Measurements from ENCODE around the gene MCRIP1.

MCRIP1 gene

DNA sequence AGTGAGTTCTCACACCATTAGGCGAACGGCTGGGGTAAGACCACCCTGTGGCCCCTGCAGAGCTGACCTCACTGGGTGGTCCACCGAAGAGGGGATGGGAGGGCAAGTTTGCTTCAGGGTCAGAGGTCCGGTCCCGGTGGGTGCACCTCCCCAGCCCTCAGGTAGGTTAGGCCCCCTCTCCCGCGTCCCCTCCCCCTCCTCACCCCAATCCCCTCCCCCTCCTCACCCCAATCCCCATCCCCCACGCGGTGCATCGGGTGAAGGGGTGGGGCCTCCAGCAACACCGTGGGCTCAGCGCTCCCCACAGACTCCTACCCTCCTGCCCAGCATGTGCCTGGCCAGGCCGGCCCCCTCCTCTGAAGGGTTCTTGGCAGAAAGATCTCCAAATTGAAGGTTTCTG lies 13.4 kb downstream of the MCRIP1 start:
- DNase-seq (ENCODE audit: low spot score) = no peak

DNA sequence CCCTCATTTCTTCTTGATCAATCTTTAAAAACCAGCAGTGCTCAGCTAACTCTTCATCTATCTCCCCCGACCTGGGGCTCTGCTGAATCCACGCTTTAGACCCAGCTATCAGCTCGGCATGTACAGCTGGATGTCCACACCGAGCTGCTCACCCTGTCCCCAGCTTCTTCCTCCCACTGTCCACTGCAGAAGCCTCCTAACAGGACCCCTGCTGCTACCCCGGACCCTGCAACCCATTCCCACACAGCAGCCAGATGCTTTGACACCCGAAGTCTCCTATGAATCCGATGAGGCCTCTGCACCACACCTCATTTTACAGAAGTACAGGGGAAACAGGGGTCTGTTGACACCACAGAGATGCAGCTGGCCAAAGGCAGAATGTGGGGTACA lies 15.3 kb downstream of the MCRIP1 start:
- DNase-seq (ENCODE audit: low spot score) = no peak

GRCh38 chr17:81815646-81815986 lies 17.5 kb downstream of the MCRIP1 start:
- no peak for DNase-seq (ENCODE audit: low spot score)

GRCh38 chr17:81814748-81815645 lies 18.1 kb downstream of the MCRIP1 start:
- no peak for DNase-seq (ENCODE audit: low spot score)

DNA sequence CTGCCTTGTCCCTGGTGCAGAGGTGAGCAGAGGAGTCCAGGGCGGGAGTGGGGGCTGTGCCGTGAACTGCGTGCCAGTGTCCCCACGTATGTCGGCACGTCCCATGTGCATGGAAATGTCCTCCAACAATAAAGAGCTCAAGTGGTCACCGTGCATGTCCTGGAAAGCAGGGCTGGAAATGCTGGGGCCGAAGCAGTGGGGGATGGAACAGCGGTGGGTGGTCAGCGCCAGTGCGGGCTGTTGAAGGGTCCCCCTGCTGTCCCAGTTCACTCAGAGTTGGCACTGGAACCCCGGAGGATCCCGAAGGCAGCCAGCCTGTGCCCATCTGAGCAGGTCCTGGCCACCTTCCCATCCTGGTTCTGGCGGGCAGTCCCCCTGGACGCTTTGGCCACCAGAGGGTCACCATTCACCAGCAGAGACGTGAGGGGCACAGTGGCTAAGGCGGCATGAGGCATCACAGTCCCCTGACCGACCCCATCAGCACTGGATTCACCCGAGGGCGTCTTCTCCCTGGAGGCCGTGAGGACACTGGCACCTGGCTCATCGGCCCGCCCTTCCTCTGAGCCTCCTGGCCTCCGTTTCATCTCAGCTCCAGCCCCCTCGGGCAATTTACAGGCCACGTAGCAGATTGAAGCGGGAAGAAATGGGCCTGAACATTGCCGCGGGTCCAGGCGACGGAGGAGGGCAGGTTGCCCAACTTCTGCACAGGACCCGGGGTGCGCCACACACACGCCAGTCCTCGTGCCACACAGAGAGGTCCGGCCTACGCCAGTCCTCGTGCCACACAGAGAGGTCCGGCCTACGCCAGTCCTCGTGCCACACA lies 19.0 kb downstream of the MCRIP1 start:
- no peak for DNase-seq (ENCODE audit: low spot score)

DNA sequence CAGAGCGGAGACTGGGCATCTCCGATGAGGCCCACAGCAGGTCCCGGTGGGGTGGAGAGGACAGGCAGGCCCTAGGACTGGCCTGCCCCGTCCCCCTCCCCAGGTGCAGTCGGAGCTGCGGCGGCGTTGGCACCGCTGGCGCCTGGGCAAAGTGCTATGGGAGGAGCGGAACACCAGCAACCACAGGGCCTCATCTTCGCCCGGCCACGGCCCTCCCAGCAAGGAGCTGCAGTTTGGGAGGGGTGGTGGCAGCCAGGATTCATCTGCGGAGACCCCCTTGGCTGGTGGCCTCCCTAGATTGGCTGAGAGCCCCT lies 19.8 kb downstream of the MCRIP1 start:
- no peak for DNase-seq (ENCODE audit: low spot score)

DNA sequence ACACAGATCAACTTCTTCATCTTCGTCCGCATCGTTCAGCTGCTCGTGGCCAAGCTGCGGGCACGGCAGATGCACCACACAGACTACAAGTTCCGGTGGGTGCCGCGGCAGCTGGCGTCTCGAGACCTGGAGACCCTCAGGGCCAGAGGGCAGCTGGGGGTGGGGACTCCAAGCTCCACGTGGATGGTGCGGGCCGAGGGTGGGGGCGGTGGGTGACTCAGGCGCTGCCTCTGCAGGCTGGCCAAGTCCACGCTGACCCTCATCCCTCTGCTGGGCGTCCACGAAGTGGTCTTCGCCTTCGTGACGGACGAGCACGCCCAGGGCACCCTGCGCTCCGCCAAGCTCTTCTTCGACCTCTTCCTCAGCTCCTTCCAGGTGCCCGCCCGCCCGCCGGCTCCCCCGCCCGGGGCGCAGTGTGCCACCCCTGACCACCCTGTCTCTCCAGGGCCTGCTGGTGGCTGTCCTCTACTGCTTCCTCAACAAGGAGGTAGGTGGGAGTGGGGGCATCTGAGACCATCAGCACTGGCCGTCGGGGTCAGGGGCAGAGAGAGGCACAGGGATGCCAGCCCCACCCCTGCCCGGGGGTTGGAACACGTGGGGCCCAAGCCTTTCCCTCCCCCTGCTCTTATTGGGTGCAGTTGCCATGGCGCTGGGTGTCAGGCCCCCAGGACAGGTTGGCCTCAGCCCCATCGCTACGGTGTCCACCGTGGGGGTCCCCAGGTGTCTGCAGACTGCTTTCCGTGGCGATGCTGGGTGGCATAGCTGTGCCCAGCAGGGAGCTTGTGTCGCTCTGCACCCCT lies 20.3 kb downstream of the MCRIP1 start:
- no peak for DNase-seq (ENCODE audit: low spot score)

- DNase-seq (ENCODE audit: low spot score) = no peak
Measured at GRCh38 chr17:81811705-81812570, 21.2 kb downstream of the MCRIP1 start.

DNA sequence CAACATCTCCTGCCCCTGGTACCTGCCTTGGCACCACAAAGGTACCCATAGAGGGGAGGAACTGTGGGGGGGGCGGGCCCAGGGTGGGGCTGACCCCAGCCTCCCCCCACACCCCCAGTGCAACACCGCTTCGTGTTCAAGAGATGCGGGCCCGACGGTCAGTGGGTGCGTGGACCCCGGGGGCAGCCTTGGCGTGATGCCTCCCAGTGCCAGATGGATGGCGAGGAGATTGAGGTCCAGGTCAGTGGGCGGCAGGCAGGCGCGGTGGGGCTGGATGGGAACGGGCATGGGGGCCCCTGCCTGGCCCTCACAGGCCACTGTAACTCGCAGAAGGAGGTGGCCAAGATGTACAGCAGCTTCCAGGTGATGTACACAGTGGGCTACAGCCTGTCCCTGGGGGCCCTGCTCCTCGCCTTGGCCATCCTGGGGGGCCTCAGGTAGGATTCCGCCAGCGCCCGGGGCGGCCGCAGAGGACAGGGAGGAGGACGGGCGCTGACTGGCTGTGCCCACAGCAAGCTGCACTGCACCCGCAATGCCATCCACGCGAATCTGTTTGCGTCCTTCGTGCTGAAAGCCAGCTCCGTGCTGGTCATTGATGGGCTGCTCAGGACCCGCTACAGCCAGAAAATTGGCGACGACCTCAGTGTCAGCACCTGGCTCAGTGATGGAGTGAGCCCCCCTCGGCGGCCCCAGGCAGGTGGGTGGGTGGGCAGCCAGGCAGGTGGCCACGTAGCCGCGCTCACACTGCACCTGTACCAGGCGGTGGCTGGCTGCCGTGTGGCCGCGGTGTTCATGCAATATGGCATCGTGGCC lies 22.0 kb downstream of the MCRIP1 start:
- DNase-seq (ENCODE audit: low spot score) = no peak

GRCh38 chr17:81810476-81810875 lies 22.6 kb downstream of the MCRIP1 start:
- DNase-seq (ENCODE audit: low spot score) = no peak

GRCh38 chr17:81809556-81809998 lies 23.5 kb downstream of the MCRIP1 start:
- no peak for DNase-seq (ENCODE audit: low spot score)

- no peak for DNase-seq (ENCODE audit: low spot score)
Measured at GRCh38 chr17:81808778-81809555, 24.1 kb downstream of the MCRIP1 start.

GRCh38 chr17:81807839-81808238 lies 25.3 kb downstream of the MCRIP1 start:
- DNase-seq (ENCODE audit: low spot score) = no peak

GRCh38 chr17:81807210-81807719 lies 25.8 kb downstream of the MCRIP1 start:
- no peak for DNase-seq (ENCODE audit: low spot score)

DNA sequence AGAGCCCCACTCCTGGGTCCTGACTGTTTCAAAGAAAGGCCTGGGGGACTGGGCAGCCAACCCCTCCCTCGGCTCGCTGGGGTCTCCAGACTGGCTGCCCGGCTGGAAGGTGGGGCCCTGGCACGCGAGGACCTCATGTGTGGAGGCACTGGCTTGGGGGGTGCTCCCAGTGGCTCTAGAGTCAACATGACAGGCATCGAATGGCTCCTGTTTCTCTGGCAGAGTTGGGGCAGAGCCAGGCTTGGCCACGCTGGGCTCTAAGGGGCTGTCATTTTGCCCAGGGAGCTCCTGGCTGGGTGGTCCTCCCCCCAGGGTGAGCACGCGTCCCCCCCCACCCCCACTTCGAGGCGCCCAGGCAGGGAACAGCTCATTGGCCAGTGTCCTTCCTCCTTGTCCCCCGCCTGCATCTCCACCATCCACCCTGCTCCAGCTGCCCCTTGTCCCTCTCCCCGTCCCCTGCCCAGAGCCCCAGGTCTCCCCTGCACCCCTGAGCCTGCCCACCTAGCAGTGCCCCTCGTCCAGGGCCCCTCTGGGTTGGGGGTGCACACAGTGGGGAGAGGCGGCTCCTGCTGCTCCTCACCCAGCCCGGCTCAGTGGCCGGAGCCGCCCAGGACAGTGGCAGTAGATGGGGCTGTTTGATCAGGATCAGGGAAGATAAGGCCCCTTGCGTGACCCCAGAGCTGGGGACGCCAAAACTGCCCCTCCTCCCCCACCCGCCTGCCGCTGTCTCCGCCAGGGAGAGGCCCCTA lies 26.5 kb downstream of the MCRIP1 start:
- no peak for DNase-seq (ENCODE audit: low spot score)

DNA sequence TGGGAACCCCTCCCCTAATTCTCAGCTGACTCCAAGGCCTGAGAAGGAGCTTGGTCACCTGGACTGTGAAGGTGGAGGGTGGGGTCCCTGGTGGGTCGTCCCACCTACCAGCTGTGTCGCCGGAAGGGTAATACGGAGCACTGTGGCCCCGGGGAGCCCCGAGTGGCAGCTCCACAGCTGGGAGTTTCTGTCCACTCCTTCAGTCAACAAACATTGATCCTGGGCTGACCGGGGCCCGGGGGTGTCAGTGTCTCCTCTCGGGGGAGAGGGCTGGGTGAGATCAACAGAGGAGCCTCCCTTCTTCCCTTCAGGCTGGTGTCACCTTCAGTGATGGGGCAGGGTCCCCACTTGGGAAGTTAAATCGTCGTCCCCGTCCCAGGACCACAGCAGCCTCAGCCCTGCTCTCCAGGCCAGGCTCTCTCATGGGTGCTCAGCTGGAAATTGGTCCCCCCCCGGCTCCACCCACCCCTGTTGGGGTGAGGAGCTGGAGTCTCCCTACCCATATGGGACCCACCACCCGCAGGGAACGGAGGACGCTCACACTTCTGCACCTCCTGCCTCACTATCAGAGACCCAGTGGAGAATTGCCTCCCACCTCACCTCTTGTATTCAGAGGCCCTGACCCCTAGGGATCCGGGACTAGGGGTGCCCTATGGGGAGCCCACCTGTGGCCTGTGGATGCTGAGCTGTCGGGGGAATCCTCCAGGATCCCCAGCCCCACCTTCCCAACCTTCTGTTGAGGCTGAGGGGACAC lies 27.2 kb downstream of the MCRIP1 start:
- no peak for DNase-seq (ENCODE audit: low spot score)

DNA sequence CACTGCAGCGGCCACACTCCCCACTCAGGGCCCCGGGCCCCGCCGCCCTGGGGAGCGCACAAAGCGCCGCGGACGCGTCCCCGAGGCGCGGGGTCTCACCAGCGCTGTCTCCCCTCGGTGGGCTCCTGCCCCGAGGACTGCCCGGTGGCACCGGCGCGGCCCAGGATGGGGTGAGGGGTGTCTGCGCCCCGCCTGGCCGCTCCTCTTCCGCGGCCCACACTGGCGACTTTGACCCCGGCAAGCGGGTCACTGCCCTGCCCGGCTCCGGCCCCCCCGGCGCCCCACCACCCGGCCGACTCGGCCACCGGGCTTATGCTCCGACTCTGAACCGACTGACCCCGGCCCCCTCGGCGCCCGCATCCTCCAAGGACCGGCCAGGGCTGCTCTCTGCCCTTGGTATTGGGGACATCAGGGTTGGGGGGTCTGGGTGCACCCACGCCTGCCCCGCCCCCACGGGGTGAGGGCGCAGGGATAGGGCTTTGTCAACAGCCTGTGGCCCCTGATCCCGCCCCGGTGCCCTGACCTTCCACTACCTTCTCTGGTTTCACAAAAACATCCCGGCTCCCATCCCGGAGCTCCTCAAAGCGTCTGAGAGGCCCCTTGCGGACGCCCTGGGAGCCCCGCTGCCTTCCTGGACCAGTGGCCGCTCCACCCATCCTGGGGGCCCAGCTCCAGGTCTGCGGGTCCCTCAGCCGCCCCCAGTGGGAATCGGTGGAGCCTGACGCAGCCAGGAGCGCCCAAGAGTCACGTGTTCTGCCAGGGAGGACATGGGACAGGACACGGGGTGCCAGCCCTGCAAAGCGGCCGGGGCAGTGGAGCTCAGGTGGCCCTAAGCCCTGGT lies 28.3 kb downstream of the MCRIP1 start:
- DNase-seq (ENCODE audit: low spot score) = no peak

All from AG08396 (cell line).